Occipital lobe (tissue), 2 donors: ENCODE results near the gene DIP2C. TPM values are rescaled to one million over a fixed set of nuclear protein-coding genes. Genes with fewer than 3 reads are reported as not detected.
"Not testable (repeated sequence)": the region's sequence is repeated elsewhere in the genome, so short reads cannot be mapped to it uniquely, and the experiment has no call there.

ENCODE experiments used
- DNase-seq: peaks from one replicate; lab custom pipeline; 2025; lab: John Stamatoyannopoulos, UW
- total RNA-seq: library from RNA; depleted of rRNA; stranded (reverse); fragments of >200 nt; gene quantifications from one replicate; pipeline ENCODE4 v1.2.3, GENCODE V29; 2014

The DIP2C gene
- total RNA-seq, 1 donor from 2014 or later = 42.0 TPM

DNA sequence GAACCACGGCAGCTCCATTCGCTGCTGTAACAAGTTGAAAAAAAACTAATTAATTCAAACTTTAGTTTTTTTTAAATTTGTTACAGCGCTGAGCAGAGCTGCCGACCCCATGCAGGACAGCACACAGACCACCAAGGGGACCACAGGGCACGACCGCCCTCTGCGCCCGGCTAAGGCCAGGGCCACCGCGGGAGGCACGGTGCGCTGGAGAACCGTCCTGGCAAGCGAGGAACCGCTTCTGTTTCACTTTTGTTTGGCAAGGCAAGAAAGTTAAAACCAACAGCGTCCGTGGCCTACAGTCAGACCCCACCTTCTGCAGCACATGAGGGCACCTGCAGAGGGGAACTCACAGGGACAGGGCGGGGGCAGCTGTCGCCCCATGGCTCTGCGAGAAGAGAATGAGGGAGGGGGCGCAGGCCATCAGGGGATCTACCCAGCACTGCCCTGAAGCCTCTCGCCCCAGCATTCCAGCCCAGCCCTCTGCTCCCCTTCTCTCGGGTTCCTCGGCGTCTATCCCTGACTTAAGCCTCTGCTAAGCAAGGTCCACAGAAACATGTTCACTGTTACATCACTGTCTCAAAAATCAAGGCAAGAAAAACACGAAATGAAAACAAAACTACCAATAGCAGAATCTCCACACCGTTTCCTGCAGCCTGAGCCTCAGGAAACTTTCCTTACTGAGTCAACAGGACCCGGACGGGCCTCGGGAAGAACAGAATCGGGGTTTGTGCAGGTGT, 204.4 kb downstream of the DIP2C start:
- DNase-seq = no peak

DNA sequence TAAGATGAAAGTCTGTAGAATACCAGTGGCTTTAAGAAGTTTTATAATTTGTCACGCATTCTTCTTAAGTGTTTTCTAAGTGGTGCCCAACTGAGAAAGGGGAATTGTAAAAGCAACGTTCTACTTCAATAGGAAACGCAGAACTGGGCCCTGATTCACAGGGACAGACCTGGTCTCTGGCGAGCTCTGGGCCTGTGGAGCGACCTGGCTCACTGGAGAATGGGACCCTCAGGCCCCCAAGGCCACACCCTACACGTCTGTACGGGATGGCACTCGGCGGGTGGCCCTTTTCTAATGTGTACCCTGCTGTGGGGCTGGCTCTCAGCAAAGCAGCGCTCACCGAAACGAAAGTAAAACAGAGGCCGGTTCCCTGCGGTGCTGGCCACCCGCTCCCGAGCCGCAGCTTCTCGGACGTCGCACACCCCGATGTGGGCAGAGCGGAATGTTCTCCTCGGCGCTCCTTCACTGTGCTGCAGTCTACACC, 205.0 kb downstream of the DIP2C start:
- DNase-seq = no peak

DNA sequence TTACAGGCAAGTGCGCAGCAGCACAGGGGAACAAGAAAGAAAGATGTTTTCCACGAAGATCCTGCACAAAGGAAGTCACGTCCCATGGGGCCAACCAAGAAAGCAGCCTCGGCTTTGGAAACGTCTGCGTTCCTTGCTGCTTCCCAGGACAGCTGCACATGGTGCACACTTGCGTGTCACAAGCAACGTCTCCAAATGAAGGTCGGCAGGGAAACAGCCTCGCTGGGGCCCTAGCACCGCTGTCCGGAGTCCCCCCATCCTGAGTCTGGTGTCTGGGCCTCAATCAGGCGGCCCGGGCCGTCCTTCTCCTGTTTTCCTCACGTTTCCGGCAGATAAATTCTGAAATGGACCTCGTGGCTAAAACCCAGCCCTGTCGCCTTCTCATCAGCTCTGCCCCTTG, 206.2 kb downstream of the DIP2C start:
- DNase-seq = no peak

DNA sequence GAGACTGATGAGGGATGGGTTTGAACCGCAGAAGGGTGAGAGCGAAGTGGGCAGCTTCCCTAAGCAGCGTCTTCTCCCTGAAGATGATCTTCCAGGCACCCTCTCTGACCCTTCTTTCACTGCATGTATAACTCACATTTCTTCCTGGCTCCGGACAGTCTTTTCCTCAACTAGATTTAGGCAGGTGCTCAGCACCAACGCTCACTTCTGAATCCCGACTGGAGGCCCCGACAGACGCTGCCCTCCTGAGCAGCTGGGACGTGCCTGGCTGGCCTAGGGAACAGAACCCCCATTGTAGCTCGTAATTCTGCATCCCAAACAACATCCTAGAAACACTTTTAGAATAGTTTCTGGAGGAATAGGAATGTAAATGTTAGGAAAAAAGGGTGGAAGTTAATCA, 206.6 kb downstream of the DIP2C start:
- DNase-seq = no peak

DNA sequence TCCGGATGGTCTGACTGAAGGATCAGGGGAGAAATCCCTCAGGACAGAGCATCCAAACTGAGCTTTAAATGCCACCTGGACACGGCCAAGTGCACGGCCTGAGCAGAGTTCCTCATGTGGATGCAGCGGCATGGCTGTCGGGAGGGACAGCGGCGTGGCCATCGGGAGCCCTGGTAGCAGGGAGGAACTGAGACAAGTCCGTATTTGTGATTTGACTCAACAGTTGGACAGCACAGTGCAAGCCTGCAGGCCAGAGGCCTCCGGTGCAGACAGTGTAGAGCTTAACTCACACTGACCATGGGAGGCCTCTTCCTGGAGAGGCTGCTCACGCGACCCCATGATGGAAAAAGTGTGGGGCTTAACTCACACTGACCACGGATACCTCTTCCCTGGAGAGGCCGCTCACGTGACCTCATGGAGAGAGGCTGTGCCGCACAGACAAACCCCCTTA, 207.4 kb downstream of the DIP2C start:
- DNase-seq = no peak

DNA sequence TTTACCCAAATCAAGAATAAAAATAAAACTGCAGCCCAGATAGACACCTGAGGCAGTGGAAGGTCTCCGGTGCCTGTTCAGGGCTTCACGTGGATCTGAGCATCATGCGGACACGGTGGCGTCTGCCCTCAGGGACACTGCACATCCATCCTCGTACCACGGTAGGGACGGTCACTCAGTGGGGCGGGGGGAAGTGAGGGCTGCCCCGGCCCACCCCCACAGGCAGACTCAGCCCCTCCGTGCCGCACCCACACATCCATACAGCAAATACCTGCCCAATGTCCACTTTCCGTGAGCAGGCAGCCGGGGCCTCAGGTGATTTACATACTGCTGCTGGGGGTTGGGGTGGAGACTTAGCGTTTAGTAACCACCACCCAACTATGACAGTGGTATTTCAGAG, 207.8 kb downstream of the DIP2C start:
- DNase-seq = no peak

DNA sequence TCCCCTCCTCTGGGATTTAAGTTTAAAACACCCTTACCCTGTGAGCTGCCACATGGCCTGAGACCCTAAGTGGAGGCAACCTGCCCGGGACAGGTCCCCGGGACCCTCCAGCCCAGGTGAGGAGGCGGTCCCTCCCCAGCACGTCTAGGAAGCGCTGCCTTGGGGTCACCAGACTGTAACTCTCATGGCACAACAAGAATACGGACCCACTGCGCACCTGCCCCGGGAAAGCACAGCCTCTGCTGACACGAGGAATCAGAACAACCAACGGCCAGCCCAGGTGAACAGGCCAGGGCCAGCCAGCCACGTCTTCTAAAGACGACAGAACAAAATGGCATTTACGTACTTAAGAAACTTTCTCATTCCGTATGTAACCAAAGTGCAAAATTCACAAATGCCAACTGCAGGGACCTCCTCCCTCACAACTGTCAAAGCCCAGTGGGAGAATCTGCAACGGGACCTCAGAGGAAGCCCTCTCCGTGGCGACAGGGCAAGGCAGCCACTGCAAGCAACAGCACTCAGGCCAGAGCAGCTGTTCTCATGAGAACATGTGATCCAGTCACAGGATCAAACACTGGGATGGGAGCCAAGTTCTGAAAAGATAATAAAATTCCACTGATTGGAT, 208.4 kb downstream of the DIP2C start:
- no peak for DNase-seq

DNA sequence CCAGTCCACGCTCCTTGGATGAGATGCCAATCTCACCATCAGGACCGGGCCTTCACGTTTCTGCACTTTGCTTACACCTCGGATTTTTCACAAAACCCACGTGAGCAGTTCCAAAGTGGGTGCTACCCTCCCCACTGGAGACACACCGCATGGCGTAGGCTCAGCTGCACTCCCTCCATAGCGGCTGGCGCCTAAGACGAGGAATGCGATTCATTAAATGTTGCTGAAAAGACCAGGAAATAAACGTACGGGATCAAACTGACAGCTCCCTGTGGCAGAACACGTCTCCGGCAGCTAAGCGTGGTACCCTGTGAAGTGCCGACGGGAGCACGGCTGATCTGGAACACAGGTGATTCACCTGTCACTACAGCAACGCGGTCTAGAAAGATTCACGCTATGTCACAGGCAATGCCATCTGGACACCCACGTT, 209.0 kb downstream of the DIP2C start:
- DNase-seq = no peak

DNA sequence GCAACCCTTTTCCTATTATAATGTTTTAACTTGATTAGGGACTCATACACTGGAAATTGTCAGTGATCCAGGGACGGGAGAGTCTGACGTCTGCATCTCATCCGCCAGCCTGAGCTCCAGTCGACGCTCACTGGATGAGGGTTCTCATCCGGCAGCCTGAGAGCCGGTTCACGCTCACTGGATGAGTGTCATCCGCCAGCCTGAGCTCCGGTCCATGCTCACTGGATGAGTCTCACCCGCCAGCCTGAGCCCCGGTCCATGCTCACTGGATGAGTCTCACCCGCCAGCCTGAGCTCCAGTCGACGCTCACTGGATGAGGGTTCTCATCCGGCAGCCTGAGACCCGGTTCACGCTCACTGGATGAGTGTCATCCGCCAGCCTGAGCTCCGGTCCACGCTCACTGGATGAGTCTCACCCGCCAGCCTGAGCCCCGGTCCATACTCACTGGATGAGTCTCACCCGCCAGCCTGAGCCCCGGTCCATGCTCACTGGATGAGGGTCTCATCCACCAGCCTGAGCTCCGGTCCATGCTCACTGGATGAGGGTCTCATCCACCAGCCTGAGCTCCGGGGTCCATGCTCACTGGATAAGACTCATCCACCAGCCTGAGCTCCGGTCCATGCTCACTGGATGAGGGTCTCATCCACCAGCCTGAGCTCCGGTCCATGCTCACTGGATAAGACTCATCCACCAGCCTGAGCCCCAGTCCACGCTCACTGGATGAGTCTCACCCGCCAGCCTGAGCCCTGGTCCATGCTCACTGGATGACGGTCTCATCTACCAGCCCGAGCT, 209.6 kb downstream of the DIP2C start:
- not testable (repeated sequence) for DNase-seq

DNA sequence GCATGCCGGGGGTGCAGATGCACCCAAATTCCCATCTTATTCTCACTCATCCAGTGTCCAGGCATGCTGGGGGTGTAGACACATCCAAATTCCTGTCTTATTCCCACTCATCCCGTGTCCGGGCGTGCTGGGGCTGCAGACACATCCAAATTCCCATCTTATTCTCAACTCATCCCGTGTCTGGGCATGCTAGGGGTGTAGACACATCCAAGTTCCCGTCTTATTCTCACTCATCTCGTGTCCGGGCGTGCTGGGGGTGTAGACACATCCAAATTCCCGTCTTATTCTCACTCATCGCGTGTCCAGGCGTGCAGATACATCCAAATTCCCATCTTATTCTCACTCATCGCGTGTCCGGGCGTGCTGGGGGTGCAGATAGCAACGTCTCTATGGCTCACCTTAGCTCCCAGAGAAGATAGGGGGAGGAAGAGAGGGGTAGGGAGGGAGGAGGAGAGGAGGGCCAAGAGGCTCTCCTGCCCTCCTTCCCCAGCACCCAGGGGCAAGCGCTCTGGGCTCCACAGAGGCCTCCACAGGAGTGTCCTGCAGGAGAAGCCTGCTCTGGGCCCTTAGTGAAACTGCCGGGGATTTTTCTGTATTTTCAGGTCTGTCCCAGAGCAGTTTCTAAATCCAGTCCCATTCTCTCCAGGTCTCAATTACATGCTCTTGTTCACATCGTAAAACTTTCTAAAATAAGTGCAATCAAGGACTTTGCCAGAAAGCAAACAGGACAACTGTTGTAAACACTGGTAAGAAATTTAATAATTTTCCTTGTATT, 210.8 kb downstream of the DIP2C start:
- no peak for DNase-seq

DNA sequence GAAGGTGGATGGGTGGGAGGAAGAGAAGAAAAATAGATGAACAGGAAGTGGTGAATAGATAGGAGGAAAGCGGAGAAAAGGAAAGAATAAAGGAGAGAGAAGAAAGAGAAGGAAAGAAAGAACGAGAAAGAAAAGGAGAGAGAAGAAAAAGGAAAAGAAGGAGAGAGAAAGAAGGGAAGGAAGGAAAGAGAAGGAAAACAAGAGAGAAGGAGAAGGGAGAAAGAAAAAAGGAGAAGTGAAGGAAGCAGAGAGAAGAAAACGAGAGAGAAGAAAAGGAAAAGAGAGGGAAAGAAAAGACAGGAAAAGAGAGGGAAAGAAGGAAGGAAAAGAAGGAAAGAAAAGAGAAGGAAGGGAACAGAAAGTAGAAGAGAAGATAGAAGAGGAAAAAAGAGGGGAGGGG, 211.8 kb downstream of the DIP2C start:
- no peak for DNase-seq

DNA sequence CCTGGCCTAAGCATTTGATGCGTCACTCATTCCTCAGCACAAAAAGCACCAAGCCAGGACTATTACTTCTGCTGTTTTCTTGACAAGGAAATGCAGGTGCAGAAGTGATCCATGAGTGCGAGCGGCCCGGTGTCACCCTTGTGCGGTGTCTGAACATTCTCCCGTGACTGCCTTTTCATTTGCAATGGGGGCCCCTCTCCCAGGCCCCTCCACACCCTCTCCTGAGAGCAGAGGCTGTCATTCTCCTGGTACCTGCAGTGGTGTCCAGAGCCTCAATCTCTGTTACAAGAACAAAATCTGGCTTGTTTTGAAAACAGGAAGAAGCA, 213.1 kb downstream of the DIP2C start:
- DNase-seq = no peak

DNA sequence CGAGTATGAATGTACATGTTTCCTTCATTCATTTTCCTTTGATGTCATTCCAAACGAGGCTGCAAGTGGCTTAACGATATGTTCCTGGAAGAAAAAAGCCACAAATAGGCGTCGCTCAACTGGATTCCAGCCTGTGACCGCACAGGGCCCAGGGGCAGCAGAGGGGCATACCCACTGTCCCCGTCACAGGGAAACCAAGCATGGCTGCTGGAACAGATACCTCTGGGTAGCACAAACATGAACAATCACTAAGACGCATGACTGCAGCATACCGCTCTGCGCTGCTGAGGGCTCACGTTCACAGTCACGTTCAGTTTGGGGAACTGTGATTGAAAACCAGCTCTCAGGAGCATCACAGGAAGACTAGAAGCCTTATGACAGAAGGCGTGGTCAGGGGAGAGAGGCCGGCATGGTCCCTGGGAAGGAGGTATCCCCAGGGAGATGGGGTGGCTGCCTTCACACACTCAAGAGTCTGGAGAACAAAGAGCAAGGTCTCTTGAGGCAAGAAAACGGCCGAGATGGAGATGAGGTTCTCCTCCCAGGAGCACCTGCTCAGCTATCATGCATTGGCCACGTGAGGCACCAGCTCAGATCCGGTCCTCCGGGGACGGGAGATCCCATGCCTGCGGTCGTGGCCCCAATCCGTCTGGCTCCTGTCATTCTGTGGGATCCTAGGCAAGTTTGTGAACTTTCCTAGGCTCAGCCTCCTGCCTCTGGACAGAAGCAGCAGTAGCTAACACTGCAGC, 213.6 kb downstream of the DIP2C start:
- no peak for DNase-seq

DNA sequence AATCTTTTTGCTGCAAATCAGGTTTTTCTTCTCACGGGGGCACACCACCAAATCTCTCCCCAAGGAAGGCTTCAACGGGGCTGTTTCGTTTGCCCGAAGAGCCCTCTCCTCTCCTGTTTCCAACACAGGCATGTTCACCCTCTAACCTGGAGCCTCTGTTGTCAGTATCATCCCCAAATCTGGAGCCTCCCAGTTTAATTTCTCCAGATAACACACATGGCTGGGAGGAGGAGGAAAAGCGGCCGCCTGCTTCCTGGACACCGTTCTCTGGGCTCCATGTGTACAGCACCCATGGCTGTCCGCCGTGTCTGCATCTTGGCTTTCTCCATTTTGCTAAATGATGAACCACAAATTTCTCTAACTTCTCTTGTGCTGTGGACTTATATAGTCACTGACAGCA, 214.5 kb downstream of the DIP2C start:
- no peak for DNase-seq

DNA sequence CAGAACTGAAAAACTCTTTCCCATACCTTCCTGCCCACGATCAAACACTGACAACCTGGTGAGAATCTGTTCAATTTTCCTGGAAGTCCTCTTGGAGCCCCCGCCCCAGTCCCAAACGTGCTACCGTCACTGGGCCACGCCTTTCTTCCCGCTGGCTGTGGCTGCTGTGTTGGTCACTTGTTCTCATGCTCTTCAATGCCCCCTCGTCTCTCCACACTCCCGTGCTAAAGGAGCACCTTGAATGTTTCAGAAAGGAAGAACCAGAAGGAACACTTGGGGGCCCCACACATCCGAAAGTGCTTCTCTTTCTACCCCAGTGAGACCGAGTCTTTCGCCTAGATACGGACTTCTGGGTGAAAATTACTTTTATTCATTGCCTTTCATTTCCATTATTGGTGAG, 215.1 kb downstream of the DIP2C start:
- no peak for DNase-seq

DNA sequence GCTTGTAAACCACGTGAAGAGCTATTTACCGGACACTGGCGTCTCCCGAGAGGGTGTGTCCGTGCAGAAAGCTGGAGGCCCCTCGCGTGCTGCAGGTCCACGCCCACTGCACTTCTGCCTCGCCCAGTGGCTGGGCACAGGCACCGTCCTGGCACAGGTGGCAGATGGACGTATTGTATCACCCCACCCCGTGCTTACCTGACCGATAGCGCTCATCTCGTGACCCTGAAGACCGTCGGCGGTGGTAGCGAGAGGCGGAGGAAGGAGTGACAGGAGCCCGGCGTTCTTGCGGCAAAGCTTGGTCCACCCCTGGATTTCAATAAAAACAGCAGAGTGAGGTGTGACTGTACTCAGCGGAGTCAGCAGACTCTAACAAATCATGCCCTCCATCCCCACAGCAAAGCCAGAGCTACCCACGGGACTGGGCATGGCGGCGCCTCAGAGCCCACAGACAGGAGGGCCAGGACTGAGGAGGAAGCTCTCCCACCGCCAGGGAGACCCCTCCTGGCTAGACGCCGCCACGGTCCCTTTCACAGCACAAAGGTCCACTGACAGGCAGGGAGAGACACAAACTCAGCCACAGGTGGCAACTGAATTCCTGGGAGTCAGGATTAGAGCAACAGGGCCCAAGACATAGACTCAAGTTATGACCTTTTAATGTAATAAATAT, 217.1 kb downstream of the DIP2C start:
- no peak for DNase-seq

DNA sequence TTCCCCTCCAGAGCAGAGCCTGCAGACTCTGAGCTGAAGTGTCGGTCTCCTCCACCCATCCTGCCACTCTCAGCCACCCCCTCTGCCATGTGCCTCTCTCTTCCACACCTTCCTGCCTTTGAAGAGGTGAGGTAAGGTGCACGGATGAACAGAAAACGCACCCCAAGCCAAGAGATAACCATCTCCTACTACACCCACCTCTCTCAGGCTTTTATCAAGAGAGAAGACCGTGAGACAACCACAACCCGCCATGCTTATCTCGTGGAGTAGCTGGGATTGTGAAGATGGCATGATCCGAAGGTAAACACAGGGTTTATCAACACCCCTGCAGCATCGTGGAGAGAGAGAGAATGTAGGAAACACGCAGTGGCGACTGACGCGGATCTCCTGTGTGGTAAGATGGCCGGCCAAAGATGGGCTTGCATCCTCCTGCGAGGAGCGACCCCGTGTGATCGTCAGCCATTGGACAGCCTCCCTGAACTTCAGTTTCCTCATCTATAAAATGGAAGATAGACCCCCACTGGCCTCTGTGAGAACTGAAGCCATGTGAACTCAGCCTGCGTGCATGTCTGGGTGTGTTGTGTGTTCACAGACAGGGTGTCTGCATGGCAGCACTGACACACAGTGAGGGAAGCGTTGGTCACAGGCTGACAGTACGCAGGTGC, 219.0 kb downstream of the DIP2C start:
- no peak for DNase-seq

DNA sequence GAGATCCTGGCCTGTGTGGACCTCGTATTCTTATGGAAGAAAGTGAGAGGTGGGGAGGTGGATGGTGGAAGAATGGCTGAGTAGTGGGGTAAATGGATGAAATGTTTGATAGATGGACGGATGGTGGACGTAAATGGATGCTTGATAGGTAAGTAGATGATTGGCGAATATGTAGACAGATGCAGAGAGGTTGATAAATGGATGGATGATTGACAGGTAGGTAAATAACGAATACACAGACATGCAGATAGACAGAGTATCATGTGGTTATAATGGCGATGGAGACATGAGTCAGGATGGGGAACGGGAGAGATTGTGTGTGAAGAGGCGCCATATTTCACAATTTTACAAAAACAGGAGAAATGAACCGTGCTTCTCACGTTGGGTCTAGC, 219.5 kb downstream of the DIP2C start:
- DNase-seq = no peak

DNA sequence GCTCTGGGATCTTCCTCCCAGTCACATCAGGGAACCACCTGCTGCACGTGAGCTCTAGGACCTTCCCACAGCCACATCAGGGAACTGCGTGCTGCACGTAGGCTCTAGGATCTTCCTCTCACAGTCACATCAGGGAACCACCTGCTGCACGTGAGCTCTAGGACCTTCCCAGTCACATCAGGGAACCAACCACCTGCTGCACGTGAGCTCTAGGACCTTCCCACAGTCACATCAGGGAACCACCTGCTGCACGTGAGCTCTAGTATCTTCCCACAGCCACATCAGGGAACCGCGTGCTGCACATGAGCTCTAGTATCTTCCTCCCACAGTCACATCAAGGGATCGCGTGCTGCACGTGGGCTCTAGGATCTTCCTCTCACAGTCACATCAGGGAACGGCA, 229.7 kb downstream of the DIP2C start:
- DNase-seq = no peak

DNA sequence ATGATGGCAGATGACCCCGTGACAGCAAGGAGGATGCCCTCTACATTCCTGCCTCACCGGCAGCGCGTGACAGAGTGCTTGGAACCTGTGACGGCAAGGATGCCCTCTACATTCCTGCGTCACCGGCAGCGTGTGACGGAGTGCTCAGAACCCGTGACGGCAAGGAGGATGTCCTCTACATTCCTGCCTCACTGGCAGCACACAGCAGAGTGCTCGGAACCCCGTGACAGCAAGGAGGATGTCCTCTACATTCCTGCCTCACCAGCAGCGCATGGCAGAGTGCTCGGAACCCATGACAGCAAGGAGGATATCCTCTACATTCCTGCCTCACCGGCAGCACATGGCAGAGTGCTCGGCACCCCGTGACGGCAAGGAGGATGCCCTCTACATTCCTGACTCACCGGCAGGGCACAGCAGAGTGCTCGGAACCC, 231.0 kb downstream of the DIP2C start:
- DNase-seq = no peak
